Iris pigment epithelial cell (primary cell): ENCODE results near the gene MRPL12.
"Not testable (repeated sequence)": the region's sequence is repeated elsewhere in the genome, so short reads cannot be mapped to it uniquely, and the experiment has no call there.

Experiments
- DNase-seq: peaks from one replicate; pipeline ENCODE4 v3.0.0-alpha.2; 2011; ENCODE audit warnings: low read depth

Gene MRPL12

DNA sequence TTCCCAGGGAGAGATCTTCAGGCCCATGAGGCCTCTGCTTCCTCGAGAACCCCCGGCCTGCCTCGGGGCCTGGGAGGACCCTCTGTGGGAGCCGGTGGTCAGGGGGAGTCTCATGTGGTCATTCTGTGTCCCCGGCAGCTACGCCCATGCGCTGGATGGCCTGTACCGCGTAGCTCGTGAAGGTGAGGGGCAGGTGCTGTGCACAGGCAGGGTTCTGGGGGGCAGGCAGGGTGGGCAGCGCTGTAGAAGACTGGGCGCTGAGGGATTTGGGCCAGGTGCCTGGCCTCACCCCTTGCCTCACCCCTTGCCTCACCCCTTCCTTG, 13.5 kb downstream of the MRPL12 start:
- DNase-seq: no peak

DNA sequence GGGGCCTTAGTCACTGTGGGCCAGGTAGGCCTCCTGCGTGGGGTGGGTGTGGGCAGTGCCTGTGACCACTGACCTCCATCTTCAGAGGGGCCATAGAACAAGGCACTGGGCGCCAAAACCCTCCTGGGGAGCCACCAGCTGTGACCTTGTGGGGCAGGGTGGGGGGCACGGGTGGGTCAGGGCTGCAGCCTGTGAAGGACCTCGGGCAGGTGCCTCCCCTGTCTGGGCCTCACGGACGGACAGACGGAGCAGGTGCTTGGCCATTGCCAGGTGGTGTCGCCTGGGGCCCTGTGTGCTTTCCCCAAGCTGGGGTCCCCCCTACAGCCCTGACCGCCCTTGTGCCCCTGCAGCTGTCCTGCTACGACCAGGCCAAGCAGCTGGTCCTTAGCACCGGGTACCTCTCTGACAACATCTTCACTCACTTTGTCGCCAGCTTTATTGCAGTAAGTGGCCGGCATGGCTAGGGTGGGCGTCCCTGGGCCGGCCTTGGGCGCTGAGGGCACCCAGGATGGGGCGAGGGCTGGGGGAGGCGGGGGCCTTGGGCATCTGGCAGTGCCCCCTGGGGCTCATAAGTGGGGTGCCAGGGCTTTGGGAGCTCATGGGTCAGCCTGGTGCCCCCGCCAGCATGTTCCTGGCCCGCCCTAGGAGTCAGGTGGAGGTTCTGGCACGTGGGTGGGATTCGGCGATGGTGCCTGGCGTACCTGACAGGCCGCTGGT, 14.0 kb downstream of the MRPL12 start:
- no peak for DNase-seq

DNA sequence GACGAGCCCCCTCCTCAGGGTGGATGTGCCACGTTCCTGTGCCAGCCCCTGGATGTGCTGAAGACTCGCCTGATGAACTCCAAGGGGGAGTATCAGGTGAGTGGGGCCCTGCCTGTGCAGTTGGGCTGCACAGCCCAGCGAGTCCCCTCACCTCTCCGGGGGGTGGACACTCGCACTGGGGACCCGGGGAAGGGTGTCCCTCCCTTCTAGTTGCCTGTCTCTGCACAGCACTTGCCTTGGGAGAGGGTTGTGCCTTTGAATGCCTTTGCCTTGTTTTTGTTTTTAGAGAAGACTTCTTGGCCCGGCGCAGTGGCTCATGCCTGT, 14.6 kb downstream of the MRPL12 start:
- DNase-seq: no peak

DNA sequence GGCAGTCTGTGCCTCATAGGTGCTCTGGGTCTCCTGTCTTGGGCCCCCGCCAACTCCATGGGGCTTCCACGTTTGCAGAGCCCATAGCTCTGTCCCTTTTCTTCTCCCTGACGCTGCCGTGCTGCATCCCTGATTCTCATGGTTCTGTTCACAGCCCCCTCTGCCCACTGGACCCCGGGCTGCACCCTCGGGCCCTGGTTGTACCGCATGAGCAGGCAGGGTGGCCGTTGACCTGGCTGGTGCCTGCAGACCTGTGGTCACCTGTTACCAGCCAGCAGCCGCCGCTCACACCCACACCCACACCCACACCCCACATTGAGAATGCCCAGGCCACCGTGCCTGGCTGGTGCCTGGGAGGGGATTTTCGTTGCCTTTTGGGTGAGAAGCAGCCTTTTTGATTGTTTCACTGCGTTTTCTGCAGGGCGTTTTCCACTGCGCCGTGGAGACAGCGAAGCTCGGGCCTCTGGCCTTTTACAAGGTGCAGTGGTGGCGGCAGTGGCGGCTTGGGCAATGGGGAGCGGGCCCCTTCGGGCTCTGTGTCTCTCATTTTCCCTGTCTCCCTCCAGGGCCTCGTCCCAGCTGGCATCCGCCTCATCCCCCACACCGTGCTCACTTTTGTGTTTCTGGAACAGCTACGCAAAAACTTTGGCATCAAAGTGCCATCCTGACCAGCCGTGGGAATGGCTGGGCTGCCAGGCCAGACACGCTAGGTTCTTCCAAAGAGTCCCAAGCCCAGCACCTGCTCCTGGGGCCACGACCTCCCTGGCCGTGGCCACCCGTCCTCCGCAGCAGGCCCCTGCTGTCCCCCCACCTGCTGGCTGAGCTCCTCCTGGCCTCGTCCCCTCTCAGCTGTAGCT, 16.5 kb downstream of the MRPL12 start:
- no peak for DNase-seq

DNA sequence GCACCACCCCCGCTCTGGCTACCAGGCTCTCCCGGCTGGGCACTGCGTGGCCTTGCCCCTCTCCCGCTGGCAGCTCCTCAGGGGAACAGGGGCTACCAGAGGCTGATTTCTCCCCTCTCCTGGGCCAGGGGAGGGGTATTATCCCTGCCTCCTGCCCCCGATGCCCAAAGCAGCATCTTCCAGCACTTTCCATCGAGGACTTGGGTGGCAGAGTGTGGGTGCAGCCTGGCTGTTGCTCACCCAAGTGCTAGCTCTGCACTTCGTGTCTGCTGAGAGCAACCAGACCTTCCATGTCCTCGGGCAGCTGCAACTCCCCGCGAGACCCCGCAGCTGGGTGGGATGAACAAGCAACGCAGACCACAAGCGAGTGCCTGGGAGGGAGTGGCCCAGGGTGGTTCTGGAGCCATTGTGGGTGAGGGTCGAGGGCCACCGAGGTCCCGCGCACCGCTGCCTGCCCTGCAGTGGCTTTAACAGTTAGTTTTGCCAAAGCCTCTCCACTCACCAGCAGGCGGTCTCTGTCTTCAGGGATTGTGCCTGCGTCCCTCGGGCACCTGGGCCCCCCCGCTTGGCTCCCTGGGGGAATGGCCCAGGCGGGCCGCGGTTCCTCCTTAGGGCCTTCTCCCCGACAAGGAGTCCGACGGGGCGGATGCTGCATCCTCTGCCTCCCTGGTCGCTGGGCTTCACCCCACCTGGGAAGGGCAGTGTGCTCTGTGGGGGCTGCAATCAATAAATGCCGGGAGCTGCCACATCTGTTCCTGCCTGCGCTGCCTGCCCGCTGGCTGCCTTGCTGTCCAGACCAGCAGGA, 17.3 kb downstream of the MRPL12 start:
- DNase-seq: no peak

DNA sequence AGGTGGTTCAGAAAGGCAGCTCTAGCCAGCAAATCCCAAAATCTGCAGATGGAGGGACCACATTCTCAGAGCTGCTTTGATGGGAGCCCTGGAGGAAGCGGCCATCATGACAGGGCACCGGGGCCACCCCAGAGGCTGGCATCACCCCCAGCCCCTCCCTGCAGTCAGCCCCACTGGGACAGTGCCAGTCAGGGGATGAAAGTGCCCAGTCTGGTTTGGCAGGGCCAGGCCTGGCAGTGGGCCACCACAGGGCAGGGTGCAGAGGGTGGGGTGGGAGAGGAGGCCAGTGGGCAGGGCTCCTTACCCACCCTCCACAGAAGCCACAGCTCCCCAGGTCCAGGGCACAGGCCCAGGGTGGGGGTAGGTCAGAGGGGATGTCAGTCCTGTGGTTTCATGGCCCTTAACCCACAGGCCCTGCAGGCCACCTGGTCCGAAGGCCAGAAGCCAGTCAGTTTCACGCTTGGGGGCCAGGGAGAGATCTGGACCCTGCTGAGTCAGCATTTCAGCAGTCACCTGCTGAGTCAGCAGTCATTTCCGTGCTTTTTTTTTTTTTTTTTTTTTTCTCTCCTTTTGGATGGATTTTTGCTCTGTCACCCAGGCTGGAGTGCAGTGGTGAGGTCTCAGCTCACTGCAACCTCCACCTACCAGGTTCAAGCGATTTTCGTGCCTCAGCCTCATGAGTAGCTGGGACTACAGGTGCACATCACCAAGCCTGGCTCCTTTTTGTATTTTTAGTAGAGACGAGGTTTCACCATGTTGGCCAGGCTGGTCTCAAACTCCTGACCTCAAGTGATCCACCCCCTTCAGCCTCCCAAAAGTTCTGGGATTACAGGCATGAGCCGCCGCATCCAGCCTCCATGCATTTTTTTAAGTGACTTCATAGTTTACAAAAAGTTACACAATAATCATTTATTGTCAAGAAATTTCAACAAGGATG, 19.3 kb downstream of the MRPL12 start:
- DNase-seq: no peak

DNA sequence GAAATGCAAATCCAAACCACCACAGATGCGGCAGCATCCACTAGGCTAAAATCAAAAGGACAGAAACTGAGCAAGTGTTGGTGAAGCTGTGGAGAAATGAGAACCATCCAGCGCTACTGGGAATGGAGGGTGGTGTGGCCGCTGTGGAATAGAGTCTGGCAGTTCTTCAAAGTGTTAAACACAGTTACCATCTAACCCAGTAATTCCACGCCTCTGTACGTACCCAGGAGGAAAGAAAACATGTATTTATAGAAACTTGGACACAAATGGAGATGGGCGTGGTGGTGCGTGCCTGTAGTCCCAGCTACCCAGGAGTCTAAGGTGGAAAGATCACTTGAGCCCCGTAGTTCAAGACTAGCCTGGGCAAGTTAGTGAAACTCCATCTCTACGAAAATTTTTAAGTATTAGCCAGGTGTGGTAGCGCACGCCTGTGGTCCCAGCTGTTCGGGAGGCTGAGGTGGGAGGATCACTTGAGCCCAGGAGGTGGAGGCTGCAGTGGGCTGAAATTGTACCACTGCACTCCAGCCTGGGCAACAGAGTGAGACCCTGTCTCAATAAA, 20.6 kb downstream of the MRPL12 start:
- no peak for DNase-seq

DNA sequence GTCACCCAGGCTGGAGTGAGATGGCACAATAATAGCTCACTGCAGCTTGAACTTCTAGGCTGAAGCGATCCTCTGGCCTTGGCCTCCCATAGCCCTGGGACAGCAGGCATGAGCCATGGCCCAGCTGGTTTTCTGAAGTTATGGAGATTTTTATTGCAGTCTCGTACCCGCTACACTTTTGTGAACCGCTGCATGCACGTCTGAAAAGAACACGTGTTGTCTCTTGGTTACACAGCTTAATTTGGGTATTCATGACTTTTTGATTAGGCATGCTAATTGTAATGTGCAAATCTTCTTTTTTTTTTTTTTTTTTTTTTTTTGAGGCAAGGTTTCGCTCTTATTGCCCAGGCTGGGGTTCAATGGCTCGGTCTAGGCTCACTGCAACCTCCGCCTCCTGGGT, 22.3 kb downstream of the MRPL12 start:
- no peak for DNase-seq

DNA sequence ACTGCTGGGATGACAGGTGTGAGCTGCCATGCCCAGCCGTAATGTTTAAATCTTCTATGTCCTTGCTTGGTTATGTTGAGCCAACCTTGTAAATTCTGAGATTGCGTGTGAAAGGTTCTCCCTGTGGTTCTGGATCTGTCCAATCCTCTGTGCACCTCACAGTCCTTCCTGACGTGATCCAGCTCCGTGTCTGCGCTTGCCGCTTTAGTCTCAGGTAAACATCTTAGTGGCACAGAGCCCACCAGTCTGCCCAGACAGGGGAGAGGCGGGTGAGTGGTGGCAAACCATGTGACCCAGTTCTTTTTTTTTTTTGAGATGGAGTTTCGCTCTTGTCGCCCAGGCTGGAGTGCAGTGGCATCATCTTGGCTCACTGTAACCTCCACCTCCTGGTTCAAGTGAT, 22.8 kb downstream of the MRPL12 start:
- DNase-seq: no peak

DNA sequence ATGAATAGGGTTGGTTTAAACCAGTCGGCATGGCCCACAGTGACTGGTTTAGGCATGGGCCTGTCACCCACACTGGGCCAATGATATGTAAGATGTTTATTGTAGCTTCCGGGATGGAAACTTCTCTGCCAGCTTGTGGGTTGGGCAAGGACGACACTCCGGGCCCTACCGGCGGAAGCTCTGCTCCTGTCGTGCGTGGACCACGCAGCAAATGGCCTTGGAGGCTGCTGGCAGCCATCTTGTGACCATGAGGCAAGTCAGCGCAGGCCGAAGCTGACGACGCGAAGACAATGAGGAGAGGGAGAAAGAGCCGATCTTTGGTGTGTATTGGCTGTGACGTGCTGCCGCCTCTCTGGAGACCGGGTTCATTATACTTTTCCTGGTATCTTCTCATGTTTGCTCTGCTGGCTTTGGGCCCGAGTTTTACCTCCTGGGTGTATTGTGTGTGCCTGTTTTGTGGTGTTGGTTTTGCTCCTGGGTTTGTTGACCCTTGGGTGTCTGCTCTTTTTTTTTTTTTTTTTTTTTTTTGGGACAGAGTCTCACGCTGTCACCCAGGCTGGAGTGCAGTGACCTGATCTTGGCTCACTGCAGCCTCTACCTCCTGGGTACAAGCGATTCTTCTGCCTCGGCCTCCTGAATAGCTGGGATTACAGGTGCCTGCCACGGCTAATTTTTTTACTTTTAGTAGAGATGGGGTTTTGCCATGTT, 24.3 kb downstream of the MRPL12 start:
- DNase-seq: no peak

DNA sequence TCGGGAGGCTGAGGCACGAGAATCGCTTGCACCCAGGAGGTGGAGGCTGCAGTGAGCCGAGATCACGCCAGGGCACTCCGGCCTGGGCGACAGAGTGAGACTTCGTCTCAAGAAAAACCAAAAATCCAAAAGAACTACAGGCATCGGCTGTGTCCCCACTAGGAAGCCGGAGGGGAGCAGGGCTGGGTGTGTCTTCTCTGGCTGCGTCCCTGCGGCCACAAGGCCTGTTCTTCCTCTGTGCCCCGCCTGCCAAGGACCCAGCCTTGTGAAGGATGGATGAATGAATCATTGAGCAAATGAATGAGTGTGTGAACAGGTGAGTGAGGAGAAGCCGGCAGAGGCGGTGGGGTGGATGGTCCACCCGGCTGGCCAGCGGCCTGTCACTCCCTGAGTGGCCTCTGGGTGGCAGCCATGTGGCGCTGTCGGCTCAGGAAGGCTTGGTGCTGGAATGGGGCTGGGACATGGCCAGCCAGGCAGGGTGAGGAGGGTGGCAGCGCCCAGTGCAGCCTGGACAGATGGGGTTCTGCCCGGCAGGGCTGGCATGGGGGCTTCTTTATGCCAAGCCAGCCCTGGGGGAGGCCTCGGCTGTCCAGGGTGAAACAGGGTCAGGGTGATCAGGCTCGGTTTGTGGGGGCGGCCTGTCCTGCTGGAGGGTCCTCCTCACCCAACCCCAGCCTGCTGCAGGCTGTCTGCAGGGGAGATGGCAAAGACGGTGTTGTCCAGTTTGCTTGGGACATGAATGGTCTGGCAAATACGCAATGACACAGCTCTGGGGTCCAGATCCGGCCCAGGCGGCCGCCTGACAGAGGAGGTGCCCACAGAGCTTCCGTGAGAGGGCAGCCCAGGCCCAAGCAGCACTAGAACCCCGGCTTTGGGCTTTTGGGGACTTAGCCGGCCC, 30.6 kb downstream of the MRPL12 start:
- DNase-seq: peak; percentile 55

DNA sequence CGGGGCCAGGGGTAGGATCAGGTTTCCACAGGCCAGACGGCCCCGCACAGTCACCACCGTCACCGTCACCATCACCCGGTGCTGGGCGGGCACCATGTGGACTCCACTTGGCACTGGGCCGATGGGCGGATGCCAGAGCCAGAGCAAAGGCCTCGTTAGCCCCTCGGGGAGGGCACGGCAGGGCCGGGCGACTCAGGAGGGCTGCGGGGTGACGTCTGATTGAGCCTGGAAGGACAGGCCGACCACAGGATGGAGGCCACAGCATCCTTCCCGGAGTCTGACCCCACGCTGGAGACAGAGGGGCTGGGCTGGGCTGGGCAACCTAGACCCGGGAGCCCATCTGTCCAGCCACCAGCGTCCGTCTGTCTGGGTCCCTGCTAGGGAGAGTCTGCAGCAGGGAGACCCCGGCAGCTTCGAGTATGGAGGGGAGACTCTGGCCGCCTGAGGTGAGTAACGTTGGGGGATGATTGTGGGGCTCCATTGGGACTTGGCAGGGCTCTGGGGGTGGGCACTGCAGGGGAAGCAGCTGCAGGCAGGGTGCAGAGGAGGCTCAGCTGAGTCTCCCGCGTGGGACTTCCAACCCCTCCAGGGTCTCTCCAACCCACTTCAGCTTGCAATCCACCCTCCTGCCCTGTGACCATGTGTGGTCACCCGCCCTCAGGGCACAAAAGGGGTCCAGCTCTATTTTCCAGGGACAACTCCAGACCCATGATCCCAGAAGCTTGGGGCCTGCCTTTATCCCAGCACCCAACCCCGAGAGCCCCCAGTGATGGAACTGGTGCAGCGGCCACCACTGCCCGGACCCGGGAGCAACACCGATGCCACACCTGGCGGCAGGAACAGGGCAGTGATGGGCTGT, 31.5 kb downstream of the MRPL12 start:
- DNase-seq: no peak

DNA sequence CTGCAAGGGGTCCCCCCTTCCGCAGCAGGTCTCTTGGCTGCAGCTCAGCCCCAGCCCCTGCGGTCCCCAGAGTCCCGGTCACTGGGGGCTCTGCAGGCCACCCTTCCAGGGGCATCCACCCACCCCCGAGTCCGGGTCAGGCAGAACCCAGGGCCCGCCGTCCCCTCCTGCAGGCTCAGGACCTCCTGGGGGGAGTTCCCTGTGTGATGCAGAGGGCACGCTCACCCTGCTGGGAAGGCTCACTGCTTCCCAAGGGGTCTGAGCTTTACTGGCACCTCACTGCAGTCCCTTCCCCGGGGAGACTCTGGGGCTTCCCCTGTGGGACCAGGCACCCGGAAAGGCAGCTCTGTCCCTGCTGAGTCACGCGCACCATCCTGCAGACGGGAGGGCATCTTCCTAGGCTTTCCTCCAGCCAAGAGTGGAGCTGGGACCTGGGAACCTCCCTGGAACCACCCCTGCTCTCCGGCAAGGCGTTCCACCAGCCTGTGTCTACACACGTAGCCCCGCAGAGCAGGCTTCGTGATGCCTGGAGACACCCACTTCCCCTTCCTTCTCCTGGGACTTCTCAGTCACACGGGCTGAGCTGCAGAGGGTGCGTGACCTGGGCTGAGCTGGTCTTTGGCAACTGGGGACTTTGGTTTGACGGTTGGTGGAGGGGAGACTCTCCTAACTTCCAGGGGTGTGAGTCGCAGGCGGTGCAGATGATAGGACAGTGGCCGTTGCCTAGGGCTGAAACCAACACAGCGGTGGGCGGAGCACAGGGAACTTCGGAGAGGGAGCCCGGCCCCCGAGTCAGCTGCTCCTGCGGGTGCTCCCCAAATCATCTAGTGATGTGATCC, 32.3 kb downstream of the MRPL12 start:
- no peak for DNase-seq

DNA sequence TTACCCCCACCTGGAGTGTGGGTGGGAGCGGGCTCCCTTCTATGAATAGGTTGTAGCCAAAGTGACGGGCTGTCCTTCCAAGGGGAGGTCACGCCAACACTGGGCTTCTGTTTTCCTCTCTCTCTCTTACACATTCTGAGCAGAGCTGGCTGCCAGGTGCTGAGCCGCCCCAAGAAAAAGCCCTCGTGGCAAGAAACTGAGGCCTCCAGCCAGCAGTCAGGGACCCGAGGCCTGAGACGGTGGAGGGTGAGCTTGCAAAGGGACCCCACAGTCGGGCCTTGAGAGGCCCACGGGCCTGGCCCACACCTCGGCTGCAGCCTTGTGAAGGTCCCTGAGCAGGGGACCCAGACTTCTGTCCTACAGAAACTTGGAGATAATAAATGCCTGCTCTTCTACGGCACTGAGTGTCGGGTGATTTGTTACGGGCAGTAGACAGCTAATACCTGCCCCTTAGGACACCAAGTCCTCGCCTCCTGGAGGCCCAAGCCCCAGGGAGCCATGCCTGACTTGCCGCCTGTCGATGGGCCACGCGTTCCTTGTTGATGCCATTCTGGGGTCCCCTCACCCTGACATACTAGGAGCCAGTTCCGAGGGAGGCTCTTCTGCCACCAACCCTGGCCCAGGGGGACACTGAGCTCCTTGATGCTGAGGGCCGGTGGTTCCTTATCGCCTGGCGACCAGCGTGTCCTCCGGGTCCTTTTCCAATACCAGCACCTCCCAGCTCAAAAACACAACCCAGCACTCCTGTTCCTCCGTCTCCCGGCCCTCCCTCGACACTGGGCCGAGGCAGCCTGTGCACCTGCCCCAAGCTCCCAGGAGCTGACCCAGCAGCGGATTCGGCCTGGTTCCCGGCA, 35.0 kb downstream of the MRPL12 start:
- DNase-seq: no peak

DNA sequence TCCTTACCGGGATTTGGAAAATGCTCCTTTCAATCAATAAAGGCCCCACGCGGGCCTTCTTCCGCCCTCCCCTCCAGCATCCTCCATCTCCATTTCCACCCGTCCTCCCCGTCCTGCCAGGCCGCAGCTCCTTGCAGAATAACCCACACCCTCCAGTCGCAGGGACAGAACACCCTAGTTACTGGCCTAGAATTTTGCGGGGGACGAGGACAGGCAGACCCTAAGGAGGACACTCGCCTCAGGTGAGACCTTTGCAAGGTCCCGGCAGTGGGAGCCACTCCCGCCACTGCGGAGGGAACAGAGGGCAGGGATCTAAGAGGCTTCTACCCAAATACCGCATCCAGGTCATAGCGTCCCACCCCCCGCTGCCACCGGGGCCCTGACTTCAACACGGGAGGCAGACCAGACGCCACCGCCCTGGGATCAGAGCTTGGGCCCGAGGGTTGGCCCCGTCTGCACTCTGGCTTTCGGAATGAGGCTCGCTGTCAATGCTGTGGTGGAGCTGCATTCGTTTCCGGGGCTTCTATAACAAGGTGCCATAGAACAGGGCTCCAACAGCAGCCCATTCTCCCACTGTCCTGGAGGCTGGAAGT, 35.7 kb downstream of the MRPL12 start:
- DNase-seq: no peak

DNA sequence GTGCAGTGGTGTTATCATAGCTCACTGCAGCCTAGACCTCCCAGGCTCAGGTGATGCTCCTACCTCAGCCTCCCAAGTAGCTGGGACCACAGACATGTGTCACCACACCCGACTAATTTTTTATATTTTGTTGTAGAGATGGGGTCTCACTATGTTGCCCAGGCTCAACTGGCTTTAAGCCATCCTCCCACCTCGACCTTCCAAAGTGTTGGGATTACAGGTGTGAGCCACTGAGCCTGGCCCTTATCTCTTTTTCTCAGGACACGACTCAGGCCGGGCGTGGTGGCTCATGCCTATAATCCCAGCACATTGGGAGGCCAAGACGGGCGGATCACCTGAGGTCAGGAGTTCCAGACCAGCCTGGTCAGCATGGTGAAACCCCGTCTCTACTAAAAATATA, 36.4 kb downstream of the MRPL12 start:
- DNase-seq: not testable (repeated sequence)
